ENCODE measurements around the gene TMEM51.

TMEM51 gene

GRCh38 chr1:15123925-15124324 lies 29.6 kb upstream of the TMEM51 start:
- H3K4me1 ChIP-seq = peaks cover 0 to 4% (median 3%) of the 10 kb centered on the region in 10 experiments; a peak in 13 of 20 replicates
- H3K4me2 ChIP-seq = no peak overlapping the region
- H3K36me3 ChIP-seq = no peaks in the 10 kb centered on the region
- H3K9ac ChIP-seq = no peak overlapping the region
- no peak overlapping the region for H3K27ac ChIP-seq
- no peaks in the 10 kb centered on the region for H4K20me1 ChIP-seq
- no peaks in the 10 kb centered on the region for H3K9me3 ChIP-seq (replicated peaks in 1 of 11)
- no peak for TF ChIP-seq Cebpa-rat (IDR thresholded peaks at IDR 0.05)
- no peaks in the 10 kb centered on the region for H3K27me3 ChIP-seq
- H3K4me3 ChIP-seq = no peak overlapping the region

GRCh38 chr1:15124362-15125100 lies 29.0 kb upstream of the TMEM51 start:
- Histone ChIP-seq H3K4me1 (peaks cover 0 to 10% (median 7%) of the 10 kb centered on the region in 10 experiments; a peak in 13 of 20 replicates), H3K4me3 (no peak overlapping the region), H3K36me3 (no peaks in the 10 kb centered on the region), H3K27ac (no peak overlapping the region), H3K4me2 (no peak overlapping the region), H3K27me3 (no peaks in the 10 kb centered on the region), H3K9me3 (replicated peaks in 1 of 11) (peaks cover 0 to 1% (median 0%) of the 10 kb centered on the region in 11 experiments; a peak in 2 of 22 replicates), H3K9ac (no peak overlapping the region), H4K20me1 (no peaks in the 10 kb centered on the region)
- TF ChIP-seq Cebpa-rat (IDR thresholded peaks at IDR 0.05) = no peak

- Histone ChIP-seq H3K9ac (no peak overlapping the region), H3K9me3 (replicated peaks in 1 of 11) (peaks cover 0 to 8% (median 6%) of the 10 kb centered on the region in 11 experiments; a peak in 8 of 22 replicates), H3K27ac (no peak overlapping the region), H3K36me3 (no peaks in the 10 kb centered on the region), H3K4me3 (no peak overlapping the region), H3K4me1 (peaks cover 0 to 11% (median 7%) of the 10 kb centered on the region in 10 experiments; a peak in 13 of 20 replicates), H4K20me1 (no peaks in the 10 kb centered on the region), H3K4me2 (no peak overlapping the region), H3K27me3 (no peaks in the 10 kb centered on the region)
- TF ChIP-seq Cebpa-rat (IDR thresholded peaks at IDR 0.05) = no peak
These were observed 28.3 kb upstream of the TMEM51 start for GRCh38 chr1:15125101-15125745.

- peaks cover 0 to 9% (median 7%) of the 10 kb centered on the region in 11 experiments; a peak in 8 of 22 replicates for H3K9me3 ChIP-seq (replicated peaks in 1 of 11)
These were observed 25.5 kb upstream of the TMEM51 start for GRCh38 chr1:15128077-15128476.

GRCh38 chr1:15128520-15129313 lies 24.8 kb upstream of the TMEM51 start:
- no peak for TF ChIP-seq Cebpa-rat (IDR thresholded peaks at IDR 0.05)
- Histone ChIP-seq H3K27ac (no peak overlapping the region), H3K36me3 (no peaks in the 10 kb centered on the region), H3K27me3 (no peaks in the 10 kb centered on the region), H3K4me3 (no peak overlapping the region), H4K20me1 (no peaks in the 10 kb centered on the region), H3K4me2 (peak overlapping the region in 6 of 11 experiments; percentile 26 to 39 (median 33); a peak in 13 of 22 replicates), H3K9me3 (replicated peaks in 1 of 11) (peaks cover 0 to 13% (median 7%) of the 10 kb centered on the region in 11 experiments; a peak in 8 of 22 replicates), H3K4me1 (peaks cover 0 to 11% (median 7%) of the 10 kb centered on the region in 10 experiments; a peak in 13 of 20 replicates), H3K9ac (peak overlapping the region in 1 of 11 experiments; percentile 35; a peak in 1 of 22 replicates)

More at GRCh38 chr1:15128077-15128476, 25.5 kb upstream of the TMEM51 start:
- peaks cover 0 to 11% (median 7%) of the 10 kb centered on the region in 10 experiments; a peak in 13 of 20 replicates for H3K4me1 ChIP-seq
- no peak overlapping the region for H3K4me2 ChIP-seq
- H3K27me3 ChIP-seq = no peaks in the 10 kb centered on the region
- H4K20me1 ChIP-seq = no peaks in the 10 kb centered on the region
- TF ChIP-seq Cebpa-rat (IDR thresholded peaks at IDR 0.05) = no peak
- H3K36me3 ChIP-seq = no peaks in the 10 kb centered on the region
- H3K9ac ChIP-seq = no peak overlapping the region
- H3K4me3 ChIP-seq = no peak overlapping the region
- H3K27ac ChIP-seq = no peak overlapping the region

- Histone ChIP-seq H3K9ac (no peak overlapping the region), H3K27ac (no peak overlapping the region), H3K4me3 (no peak overlapping the region), H4K20me1 (no peaks in the 10 kb centered on the region), H3K27me3 (no peaks in the 10 kb centered on the region), H3K4me1 (peaks cover 0 to 11% (median 7%) of the 10 kb centered on the region in 10 experiments; a peak in 13 of 20 replicates), H3K36me3 (no peaks in the 10 kb centered on the region), H3K4me2 (no peak overlapping the region), H3K9me3 (replicated peaks in 1 of 11) (peaks cover 0 to 13% (median 7%) of the 10 kb centered on the region in 11 experiments; a peak in 8 of 22 replicates)
- no peak for TF ChIP-seq Cebpa-rat (IDR thresholded peaks at IDR 0.05)
These were observed 23.6 kb upstream of the TMEM51 start for GRCh38 chr1:15129944-15130343.

GRCh38 chr1:15130607-15131006 lies 22.9 kb upstream of the TMEM51 start:
- no peak overlapping the region for H3K27ac ChIP-seq
- no peaks in the 10 kb centered on the region for H4K20me1 ChIP-seq
- TF ChIP-seq Cebpa-rat (IDR thresholded peaks at IDR 0.05) = no peak
- H3K4me2 ChIP-seq = no peak overlapping the region
- no peaks in the 10 kb centered on the region for H3K27me3 ChIP-seq
- H3K36me3 ChIP-seq = no peaks in the 10 kb centered on the region
- peaks cover 0 to 11% (median 7%) of the 10 kb centered on the region in 10 experiments; a peak in 14 of 20 replicates for H3K4me1 ChIP-seq
- no peak overlapping the region for H3K9ac ChIP-seq
- no peak overlapping the region for H3K4me3 ChIP-seq
- peaks cover 0 to 13% (median 7%) of the 10 kb centered on the region in 11 experiments; a peak in 8 of 22 replicates for H3K9me3 ChIP-seq (replicated peaks in 1 of 11)

- TF ChIP-seq Cebpa-rat (IDR thresholded peaks at IDR 0.05) = no peak
- no peaks in the 10 kb centered on the region for H4K20me1 ChIP-seq
- peaks cover 0 to 27% (median 8%) of the 10 kb centered on the region in 10 experiments; a peak in 18 of 20 replicates for H3K4me1 ChIP-seq
- H3K27me3 ChIP-seq = no peaks in the 10 kb centered on the region
- H3K9me3 ChIP-seq (replicated peaks in 1 of 11) = peaks cover 0 to 13% (median 7%) of the 10 kb centered on the region in 11 experiments; a peak in 8 of 22 replicates
- H3K4me2 ChIP-seq = no peak overlapping the region
- no peak overlapping the region for H3K9ac ChIP-seq
- no peak overlapping the region for H3K4me3 ChIP-seq
- no peak overlapping the region for H3K27ac ChIP-seq
- no peaks in the 10 kb centered on the region for H3K36me3 ChIP-seq
These were observed 20.6 kb upstream of the TMEM51 start for GRCh38 chr1:15132965-15133364.
